Endothelial cell of umbilical vein (primary cell): ENCODE data around the gene RAB3IL1.

Experiments
- CTCF ChIP-seq, 2 donors: IDR thresholded peaks; 1 replicate in 1 of 2; 2 replicates in 1 of 2; pipeline ENCODE4 v1.5.1; 2011; ENCODE audit warnings: low read length in 2 of 2, mild to moderate bottlenecking in 2 of 2, moderate library complexity in 2 of 2, control low read depth in 1 of 2, inconsistent platforms in 1 of 2, low read depth in 1 of 2; ENCODE audit not compliant: insufficient read depth in 1 of 2; ENCODE audit errors: extremely low read depth in 1 of 2
- EZH2 ChIP-seq: IDR thresholded peaks from 2 replicates; pipeline ENCODE4 v1.6.1; 2012; ENCODE audit warnings: borderline replicate concordance, low read depth, mild to moderate bottlenecking, moderate library complexity, low read length, inconsistent platforms; ENCODE audit not compliant: severe bottlenecking
- FOS ChIP-seq: IDR thresholded peaks from 2 replicates; pipeline ENCODE4 v1.6.1; 2011; ENCODE audit warnings: mild to moderate bottlenecking, low read length, moderate library complexity, borderline replicate concordance; ENCODE audit not compliant: insufficient read depth
- GATA2 ChIP-seq: IDR thresholded peaks from 2 replicates; pipeline ENCODE4 v1.7.0; 2011; ENCODE audit warnings: low read depth, mild to moderate bottlenecking, moderate library complexity, mixed read lengths, low read length; ENCODE audit not compliant: insufficient read length, insufficient read depth
- MAX ChIP-seq: IDR thresholded peaks from 2 replicates; pipeline ENCODE4 v1.6.1; 2011; ENCODE audit not compliant: insufficient read depth, insufficient read length
- MYC ChIP-seq: IDR thresholded peaks from one replicate; pipeline ENCODE4 v1.6.1; 2011; ENCODE audit warnings: mild to moderate bottlenecking, low read depth, low read length
- POLR2A ChIP-seq: IDR thresholded peaks from 2 replicates; pipeline ENCODE4 v1.6.1; 2012; ENCODE audit warnings: low read depth, mild to moderate bottlenecking, control low read depth, low read length
- POLR2AphosphoS5 ChIP-seq: IDR thresholded peaks from 2 replicates; pipeline ENCODE4 v1.6.1; 2012; ENCODE audit warnings: low read depth, mild to moderate bottlenecking, control low read depth, low read length, moderate library complexity; ENCODE audit not compliant: insufficient read depth

DNA sequence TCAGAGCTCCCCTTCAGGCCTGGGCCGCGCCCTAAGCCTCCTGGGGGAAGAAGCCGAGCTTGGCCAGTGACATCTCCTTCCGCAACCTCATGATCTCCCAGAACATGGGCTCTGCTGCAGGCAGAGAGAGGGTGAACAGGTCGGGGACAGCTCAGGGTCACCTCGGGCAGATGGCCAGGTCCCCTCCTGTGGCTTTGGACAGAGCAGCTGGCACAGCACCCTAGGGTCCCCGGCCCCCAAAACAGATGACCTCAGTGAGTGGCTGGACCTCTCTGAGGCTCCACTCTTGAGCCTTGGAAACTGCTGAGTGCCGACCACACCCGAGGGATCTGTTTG is 19.2 kb downstream of the RAB3IL1 start:
- TF ChIP-seq CTCF (IDR thresholded peaks at IDR 0.05; ENCODE audit: extremely low read depth in 1 of 2, insufficient read depth in 1 of 2, low read depth in 1 of 2, low read length in 2 of 2): no peak
- no peak for TF ChIP-seq MYC
- no peak for TF ChIP-seq EZH2
- no peak for TF ChIP-seq POLR2AphosphoS5
- TF ChIP-seq MAX: no peak
- TF ChIP-seq FOS: no peak
- no peak for TF ChIP-seq POLR2A
- TF ChIP-seq GATA2: no peak
